NB4 (cell line): Measurements from ENCODE around the gene ENHO.
A peak's percentile ranks its signal among the peaks of the same experiment; 100 is the strongest.

Source experiments
- DNase-seq: peaks from one replicate; pipeline ENCODE4 v3.0.0; 2010; ENCODE audit warnings: low read depth
- H3K4me3 ChIP-seq: one replicate; pipeline ENCODE4 v1.5.1; 2011; ENCODE audit warnings: mild to moderate bottlenecking, low read depth, low read length, moderate library complexity
- MYC ChIP-seq: IDR thresholded peaks from 2 replicates; pipeline ENCODE4 v1.6.1; 2011; ENCODE audit warnings: low read depth, low read length
- POLR2A ChIP-seq: IDR thresholded peaks from 2 replicates; pipeline ENCODE4 v1.6.1; 2011; ENCODE audit warnings: mild to moderate bottlenecking; ENCODE audit not compliant: insufficient read length; ENCODE audit errors: extremely low read depth
- TF ChIP-seq, protein P1 (sequence below): IDR thresholded peaks from one replicate; pipeline ENCODE4 v1.5.1; 2012; ENCODE audit warnings: low read depth, low read length
- TF ChIP-seq, protein P2 (sequence below): IDR thresholded peaks from 2 replicates; pipeline ENCODE4 v1.6.1; 2011; ENCODE audit warnings: low read depth, low read length

ENHO gene

DNA sequence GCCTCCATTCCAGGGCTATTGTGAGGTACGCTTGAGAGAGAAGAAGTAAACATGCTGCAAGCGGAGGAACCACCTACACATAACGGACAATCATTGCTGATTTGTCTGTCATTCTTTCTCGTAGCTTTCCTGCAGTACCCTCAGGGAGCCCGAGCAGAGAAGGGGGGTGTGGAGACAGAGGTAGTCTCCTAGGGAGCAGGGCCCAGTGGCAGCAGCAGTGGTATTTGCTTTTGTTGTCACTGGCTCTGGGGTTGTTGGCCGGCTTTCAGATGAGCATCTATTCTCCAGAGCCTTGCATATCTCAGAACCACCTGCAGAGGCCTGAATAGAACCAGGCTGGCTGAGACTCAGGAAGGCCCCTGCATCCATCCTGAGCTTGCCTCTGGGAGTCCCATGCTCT lies 19.9 kb downstream of the ENHO start:
- DNase-seq: no peak
- H3K4me3 ChIP-seq: no peak overlapping the region
- TF ChIP-seq MYC (no peak), POLR2A (no peak)
- TF ChIP-seq, protein P1, sequence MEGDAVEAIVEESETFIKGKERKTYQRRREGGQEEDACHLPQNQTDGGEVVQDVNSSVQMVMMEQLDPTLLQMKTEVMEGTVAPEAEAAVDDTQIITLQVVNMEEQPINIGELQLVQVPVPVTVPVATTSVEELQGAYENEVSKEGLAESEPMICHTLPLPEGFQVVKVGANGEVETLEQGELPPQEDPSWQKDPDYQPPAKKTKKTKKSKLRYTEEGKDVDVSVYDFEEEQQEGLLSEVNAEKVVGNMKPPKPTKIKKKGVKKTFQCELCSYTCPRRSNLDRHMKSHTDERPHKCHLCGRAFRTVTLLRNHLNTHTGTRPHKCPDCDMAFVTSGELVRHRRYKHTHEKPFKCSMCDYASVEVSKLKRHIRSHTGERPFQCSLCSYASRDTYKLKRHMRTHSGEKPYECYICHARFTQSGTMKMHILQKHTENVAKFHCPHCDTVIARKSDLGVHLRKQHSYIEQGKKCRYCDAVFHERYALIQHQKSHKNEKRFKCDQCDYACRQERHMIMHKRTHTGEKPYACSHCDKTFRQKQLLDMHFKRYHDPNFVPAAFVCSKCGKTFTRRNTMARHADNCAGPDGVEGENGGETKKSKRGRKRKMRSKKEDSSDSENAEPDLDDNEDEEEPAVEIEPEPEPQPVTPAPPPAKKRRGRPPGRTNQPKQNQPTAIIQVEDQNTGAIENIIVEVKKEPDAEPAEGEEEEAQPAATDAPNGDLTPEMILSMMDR: no peak
- TF ChIP-seq, protein P2, sequence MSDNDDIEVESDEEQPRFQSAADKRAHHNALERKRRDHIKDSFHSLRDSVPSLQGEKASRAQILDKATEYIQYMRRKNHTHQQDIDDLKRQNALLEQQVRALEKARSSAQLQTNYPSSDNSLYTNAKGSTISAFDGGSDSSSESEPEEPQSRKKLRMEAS: no peak

DNA sequence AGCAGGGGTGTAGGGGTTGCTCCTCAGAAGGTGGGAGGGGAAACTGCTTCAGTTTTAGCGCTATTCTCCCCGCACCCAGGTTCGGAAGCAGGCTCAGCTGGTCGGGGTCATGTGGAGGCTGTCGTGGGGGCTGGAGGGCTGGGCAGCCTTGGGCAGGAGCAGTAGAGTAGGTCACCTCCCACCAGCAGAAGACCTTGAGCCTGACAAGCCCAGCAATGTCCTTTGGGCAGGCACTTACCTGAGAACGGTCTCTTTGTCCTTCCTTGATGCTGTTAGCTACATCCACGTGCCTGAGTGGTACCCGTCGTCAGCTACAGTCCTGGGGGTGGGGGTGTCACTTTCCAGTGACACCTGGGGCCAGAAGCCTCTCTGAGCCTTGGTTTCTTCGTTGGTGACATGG lies 20.3 kb downstream of the ENHO start:
- DNase-seq: no peak
- TF ChIP-seq, protein P2: no peak
- TF ChIP-seq POLR2A: no peak
- TF ChIP-seq MYC: no peak
- TF ChIP-seq, protein P1: no peak
- no peak overlapping the region for H3K4me3 ChIP-seq

DNA sequence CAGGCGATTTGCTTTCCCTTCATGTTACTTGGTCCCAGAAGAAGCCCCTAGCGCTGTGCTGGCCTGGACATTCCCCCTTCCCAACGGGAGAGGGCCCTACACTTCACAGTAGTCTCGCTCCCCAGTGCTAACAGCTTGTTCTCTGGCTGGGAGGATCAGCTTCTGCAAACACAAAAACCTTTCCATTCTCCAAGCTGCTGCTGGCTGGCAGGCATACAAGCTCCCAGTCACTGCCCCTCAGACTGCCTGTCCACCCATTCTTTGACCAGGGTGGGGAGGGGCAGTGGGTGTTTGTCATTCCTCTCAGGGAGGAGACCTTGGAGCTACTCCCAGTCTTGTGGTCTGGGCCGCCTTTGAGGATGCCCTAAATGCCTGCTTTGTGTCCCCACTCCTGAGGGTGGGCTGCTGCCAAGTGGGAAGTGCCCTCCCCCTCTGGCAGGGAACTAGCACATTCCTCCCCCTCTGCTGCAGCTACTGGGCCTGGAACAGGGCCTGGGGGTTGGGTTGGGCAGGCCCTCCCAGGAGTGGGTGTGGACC lies 20.8 kb downstream of the ENHO start:
- DNase-seq: peak; percentile 37
- no peak for TF ChIP-seq MYC
- TF ChIP-seq, protein P1: peak; percentile 14
- TF ChIP-seq POLR2A: no peak
- TF ChIP-seq, protein P2: no peak
- no peak overlapping the region for H3K4me3 ChIP-seq

DNA sequence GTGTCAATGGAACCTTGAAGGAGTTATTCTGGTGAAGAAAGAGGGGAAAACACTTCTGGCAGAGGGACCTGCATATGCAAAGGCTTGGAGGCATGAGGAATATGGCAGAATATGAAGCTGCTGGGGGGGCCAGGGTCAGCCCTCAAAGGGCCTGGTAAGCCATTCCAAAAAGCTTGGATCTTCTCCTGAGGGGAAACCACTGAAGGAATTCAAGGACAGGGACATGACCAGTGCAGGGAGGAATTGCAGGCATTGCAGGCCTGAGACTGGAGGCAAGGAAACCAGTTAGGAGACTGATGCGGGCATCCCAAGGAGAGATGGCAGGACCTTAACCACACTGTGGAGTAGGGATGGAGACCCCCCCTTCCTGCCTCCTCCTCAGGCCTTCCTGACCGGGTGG lies 21.4 kb downstream of the ENHO start:
- TF ChIP-seq, protein P1: no peak
- DNase-seq: no peak
- no peak overlapping the region for H3K4me3 ChIP-seq

DNA sequence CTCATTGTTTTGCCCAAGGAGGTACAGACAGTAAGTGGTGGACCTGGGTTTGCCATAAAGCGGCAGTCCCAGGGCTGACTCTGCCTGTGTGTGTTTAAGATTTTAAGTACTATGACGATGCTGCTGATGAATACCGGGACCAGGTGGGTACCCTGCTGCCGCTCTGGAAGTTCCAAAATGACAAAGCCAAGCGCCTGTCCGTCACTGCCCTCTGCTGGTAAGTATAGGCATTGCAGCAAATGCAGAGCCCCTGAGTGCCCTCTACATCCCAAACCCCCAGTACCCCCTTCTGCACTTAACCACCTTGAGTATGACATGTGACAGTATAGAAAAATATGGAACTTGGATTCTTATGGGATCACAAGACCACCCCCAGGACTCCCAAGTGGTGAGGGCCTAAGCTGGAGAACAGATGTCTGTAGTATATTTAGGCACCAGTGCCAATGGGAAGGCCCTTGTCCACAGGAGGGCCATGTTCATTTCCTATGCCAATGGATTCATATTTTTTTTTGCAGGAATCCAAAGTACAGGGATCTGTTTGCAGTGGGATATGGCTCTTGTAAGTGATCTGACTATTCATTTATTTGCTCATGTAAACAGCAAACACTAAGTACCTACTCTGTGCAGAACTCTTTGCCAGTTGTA lies 22.0 kb downstream of the ENHO start:
- TF ChIP-seq POLR2A (no peak), MYC (no peak)
- TF ChIP-seq, protein P2: 0 out of 2 replicates have a peak, but pooled peaks have one; percentile 6
- TF ChIP-seq, protein P1: peak; percentile 100
- no peak overlapping the region for H3K4me3 ChIP-seq
- peak; percentile 65 for DNase-seq

DNA sequence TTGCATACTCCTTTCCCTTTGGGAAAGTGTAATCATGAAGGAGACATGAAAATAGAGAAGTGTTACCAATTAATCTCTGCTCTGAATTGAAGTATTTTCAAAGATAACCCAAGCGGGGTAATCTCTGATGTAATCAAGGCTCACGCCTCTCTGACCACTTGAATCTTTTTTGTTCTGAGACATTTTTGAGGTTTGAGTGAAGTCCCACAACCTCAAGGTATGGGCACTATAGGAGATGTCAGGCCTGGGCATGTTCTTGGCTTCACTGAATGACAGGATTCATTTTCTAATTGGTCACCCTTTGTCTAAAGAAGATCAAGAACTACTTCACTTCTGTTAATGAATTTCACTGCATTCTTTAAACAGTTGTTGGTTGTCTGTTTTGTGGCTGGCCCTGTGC lies 23.7 kb downstream of the ENHO start:
- TF ChIP-seq, protein P2: no peak
- no peak for TF ChIP-seq MYC
- no peak overlapping the region for H3K4me3 ChIP-seq
- DNase-seq: no peak
